K562 treated with DMSO at 1 percent for 48 hours (cell line): ENCODE data around the gene FCAR. TPM values are rescaled to one million over a fixed set of nuclear protein-coding genes. Genes with fewer than 3 reads are reported as not detected.

ENCODE experiments used
- total RNA-seq: library from RNA; unstranded; fragments of 300-600 nt; gene quantifications from 2 replicates; pipeline ENCODE4 v1.2.3, GENCODE V29; 2022; ENCODE audit warnings: low replicate concordance; ENCODE audit errors: extremely low read depth

The FCAR gene
- total RNA-seq: not detected in 2 replicates

DNA sequence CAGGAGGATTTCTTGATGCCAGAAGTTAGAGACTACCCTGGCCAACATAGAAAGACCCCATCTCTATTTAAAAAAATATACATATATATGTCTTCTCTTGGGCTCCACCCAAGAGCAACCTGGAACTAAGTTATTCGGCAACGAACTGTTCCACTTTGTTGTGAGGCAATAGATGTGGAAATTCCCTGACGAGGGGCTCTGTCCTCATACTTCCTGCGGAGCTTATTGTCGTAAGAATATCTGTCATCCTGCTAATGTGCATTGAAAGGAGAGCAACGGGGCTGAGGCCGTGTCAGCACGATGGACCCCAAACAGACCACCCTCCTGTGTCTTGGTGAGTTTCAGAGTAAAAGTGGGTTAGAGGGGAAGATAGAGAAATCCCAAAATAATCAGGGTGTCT, at the start of gene FCAR:
Gene FCAR, plus strand, starts transcription at position 246 of the 400 bp plus-strand sequence. Its CDS starts 55 bp downstream, at position 301.

DNA sequence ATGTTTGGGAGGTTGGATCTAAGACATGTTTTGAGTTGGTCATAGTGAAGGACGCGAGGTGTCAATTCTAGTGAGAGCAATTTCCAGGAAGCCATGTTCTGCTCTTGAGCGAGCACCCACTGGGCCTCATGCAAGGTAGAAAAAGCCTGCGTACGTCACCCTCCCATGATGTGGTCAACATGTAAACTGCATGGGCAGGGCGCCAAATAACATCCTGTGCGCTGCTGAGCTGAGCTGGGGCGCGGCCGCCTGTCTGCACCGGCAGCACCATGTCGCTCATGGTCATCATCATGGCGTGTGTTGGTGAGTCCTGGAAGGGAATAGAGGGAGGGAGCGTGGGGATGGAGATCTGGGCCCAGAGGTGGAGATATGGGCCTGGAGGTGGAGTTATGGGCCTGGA, 41.5 kb upstream of the FCAR start, which contains the start of gene KIR2DS4:
Gene KIR2DS4, plus strand, starts transcription at position 181 of the 400 bp plus-strand sequence.

DNA sequence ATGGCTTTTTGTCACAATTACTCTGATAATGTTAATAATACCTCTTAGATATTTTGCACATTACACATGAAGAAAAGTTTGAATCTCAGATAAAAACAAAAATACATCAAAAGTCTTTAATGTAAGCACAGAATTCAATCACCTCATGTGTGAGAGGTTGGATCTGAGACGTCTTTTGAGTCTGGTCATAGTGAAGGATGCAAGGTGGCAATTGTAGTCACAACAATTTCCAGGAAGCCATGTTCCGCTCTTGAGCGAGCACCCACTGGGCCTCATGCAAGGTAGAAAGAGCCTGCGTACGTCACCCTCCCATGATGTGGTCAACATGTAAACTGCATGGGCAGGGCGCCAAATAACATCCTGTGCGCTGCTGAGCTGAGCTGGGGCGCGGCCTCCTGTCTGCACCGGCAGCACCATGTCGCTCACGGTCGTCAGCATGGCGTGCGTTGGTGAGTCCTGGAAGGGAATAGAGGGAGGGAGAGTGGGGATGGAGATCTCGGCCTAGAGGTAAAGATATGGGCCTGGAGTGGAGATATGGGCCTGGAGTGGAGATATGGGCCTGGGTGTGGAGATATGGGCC, 23.9 kb upstream of the FCAR start, which contains the start of gene KIR3DL2:
Gene KIR3DL2, plus strand, starts transcription at position 383 of the 580 bp plus-strand sequence. Its CDS starts 33 bp downstream, at position 416.

DNA sequence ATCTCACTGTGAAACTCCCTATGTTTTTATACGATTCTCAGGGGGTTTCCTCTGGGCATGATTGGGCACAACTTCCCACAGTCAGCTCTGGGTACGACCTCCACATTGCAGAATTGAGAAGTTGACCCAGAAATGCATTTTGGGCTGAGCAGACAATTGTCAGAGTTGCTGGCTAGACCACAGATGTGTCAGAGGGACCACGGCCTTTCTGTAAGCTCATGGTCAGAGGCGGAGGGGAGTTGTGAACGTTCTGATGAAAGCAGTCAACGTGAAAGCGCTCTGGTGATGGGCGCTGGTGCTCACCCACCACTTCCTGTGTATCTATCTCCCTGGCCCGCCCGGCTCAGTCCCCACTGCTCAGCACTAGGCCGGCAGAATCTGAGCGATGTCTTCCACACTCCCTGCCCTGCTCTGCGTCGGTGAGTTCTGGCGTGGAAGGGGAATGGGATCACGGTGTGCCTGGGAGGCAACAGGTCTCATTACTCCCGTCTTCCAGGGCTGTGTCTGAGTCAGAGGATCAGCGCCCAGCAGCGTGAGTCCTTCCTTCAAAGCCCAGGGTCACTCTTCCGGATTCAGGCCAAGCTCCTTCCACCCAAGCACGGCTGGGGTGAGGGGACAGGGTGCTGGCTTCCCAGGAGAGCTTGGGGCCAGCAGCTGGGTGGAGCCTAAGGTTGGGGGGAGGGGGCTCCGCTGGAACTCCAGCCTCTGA, 31.9 kb downstream of the FCAR start, which contains the start of gene NCR1:
Gene NCR1, plus strand, starts transcription at position 346 of the 709 bp plus-strand sequence. Its CDS starts 40 bp downstream, at position 386.

Other genes with a start within 250 kb of the FCAR start
- gene LILRB1, start 243.8 kb upstream of the FCAR start, total RNA-seq: not detected in 2 replicates
- gene LILRB4, start 211.2 kb upstream of the FCAR start, total RNA-seq: not detected in 2 replicates
- gene KIR3DL3, start 149.8 kb upstream of the FCAR start, total RNA-seq: not detected in 2 replicates
- not detected in 2 replicates for gene KIR2DL3, start 135.7 kb upstream of the FCAR start, total RNA-seq
- not detected in 2 replicates for gene KIR2DL1, start 104.4 kb upstream of the FCAR start, total RNA-seq
- gene KIR2DL4, start 70.6 kb upstream of the FCAR start, total RNA-seq: not detected in 2 replicates
- gene KIR3DL1, start 57.8 kb upstream of the FCAR start, total RNA-seq: not detected in 2 replicates
- not detected in 2 replicates for gene KIR2DS4, start 41.6 kb upstream of the FCAR start, total RNA-seq
- gene KIR3DL2, start 23.8 kb upstream of the FCAR start, total RNA-seq: not detected in 2 replicates
- not detected in 2 replicates for gene NCR1, start 31.9 kb downstream of the FCAR start, total RNA-seq
- not detected in 2 replicates for gene NLRP7, start 73.3 kb downstream of the FCAR start, total RNA-seq
- not detected in 2 replicates for gene NLRP2, start 92.1 kb downstream of the FCAR start, total RNA-seq
- not detected in 2 replicates for gene GP6, start 164.0 kb downstream of the FCAR start, total RNA-seq
- not detected in 2 replicates for gene RDH13, start 188.9 kb downstream of the FCAR start, total RNA-seq
- not detected in 2 replicates for gene EPS8L1, start 201.6 kb downstream of the FCAR start, total RNA-seq
- not detected in 2 replicates for gene PPP1R12C, start 243.4 kb downstream of the FCAR start, total RNA-seq